Measurements from ENCODE around the gene CARD9. TPM values are rescaled to one million over a fixed set of nuclear protein-coding genes. Genes with fewer than 3 reads are reported as not detected.

Gene CARD9
- total RNA-seq, 1 experiment from 2014 or later = 1.2 TPM

DNA sequence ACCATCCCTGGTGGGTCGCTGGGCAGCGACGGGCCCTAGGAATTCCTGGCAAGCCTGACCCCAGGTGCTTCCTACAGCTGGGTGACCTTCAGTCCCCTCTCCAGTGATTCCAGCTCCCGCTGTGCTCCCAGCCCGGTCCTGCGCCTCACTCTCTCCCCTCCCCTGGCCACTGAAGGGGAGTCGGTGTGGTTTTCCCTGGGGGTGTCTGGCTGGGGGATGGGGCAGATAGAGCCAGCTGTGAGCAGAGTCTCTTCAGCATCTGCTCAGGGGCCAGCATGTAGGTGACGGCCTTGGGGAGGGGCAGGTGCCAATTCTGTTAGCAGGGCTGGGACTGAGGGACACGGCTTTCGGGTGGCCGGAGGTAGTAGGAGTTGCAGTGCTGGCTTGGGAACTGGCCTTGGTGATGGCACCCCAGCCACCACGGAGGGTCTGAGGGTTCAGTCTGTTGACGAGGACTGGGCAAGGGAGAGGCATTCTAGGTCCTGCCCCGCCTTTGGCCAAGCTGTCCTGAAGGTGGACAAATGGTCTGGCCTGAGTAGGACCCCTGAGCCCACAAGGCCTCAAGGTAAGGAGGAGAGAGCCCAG lies 43.0 kb downstream of the CARD9 start:
- H3K27ac Mint-ChIP-seq (ENCODE audit: unreplicated experiment) = no peak overlapping the region
- H3K4me1 Mint-ChIP-seq (ENCODE audit: low read depth, unreplicated experiment) = no peaks in the 10 kb centered on the region
- BruUV-seq (replicated peaks) = no TSS peak
- DNase-seq = no peak
- no peaks in the 10 kb centered on the region for H3K9me3 Mint-ChIP-seq (ENCODE audit: low read depth, unreplicated experiment)
- no peak overlapping the region for H3K4me3 Mint-ChIP-seq (ENCODE audit: low read depth, unreplicated experiment)
- CTCF ChIA-PET = no interaction called here
- TF ChIP-seq, protein P1, sequence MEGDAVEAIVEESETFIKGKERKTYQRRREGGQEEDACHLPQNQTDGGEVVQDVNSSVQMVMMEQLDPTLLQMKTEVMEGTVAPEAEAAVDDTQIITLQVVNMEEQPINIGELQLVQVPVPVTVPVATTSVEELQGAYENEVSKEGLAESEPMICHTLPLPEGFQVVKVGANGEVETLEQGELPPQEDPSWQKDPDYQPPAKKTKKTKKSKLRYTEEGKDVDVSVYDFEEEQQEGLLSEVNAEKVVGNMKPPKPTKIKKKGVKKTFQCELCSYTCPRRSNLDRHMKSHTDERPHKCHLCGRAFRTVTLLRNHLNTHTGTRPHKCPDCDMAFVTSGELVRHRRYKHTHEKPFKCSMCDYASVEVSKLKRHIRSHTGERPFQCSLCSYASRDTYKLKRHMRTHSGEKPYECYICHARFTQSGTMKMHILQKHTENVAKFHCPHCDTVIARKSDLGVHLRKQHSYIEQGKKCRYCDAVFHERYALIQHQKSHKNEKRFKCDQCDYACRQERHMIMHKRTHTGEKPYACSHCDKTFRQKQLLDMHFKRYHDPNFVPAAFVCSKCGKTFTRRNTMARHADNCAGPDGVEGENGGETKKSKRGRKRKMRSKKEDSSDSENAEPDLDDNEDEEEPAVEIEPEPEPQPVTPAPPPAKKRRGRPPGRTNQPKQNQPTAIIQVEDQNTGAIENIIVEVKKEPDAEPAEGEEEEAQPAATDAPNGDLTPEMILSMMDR (IDR thresholded peaks at IDR 0.05; ENCODE audit: unreplicated experiment) = no peak
- intact Hi-C loops (cut with micrococcal nuclease; ENCODE audit: unreplicated experiment) = no loop called here
- no peaks in the 10 kb centered on the region for H3K27me3 Mint-ChIP-seq (ENCODE audit: unreplicated experiment)
- H3K36me3 Mint-ChIP-seq (ENCODE audit: insufficient read depth, unreplicated experiment) = no peaks in the 10 kb centered on the region

GRCh38 chr9:136329636-136330405 lies 43.6 kb downstream of the CARD9 start:
- no peak overlapping the region for H3K4me3 Mint-ChIP-seq (ENCODE audit: low read depth, unreplicated experiment)
- H3K27ac Mint-ChIP-seq (ENCODE audit: unreplicated experiment) = no peak overlapping the region
- H3K9me3 Mint-ChIP-seq (ENCODE audit: low read depth, unreplicated experiment) = no peaks in the 10 kb centered on the region
- intact Hi-C loops (cut with micrococcal nuclease; ENCODE audit: unreplicated experiment) = no loop called here
- TF ChIP-seq, protein P1 (IDR thresholded peaks at IDR 0.05; ENCODE audit: unreplicated experiment) = no peak
- H3K4me1 Mint-ChIP-seq (ENCODE audit: low read depth, unreplicated experiment) = no peaks in the 10 kb centered on the region
- H3K36me3 Mint-ChIP-seq (ENCODE audit: insufficient read depth, unreplicated experiment) = no peaks in the 10 kb centered on the region
- no peaks in the 10 kb centered on the region for H3K27me3 Mint-ChIP-seq (ENCODE audit: unreplicated experiment)
- BruUV-seq (replicated peaks) = no TSS peak
- DNase-seq = no peak
- CTCF ChIA-PET = interaction anchor here (0.7 kb wide), 1 partner anchor 71 kb away, joined by 4 read pairs; no protein-coding TSS in a partner anchor

DNA sequence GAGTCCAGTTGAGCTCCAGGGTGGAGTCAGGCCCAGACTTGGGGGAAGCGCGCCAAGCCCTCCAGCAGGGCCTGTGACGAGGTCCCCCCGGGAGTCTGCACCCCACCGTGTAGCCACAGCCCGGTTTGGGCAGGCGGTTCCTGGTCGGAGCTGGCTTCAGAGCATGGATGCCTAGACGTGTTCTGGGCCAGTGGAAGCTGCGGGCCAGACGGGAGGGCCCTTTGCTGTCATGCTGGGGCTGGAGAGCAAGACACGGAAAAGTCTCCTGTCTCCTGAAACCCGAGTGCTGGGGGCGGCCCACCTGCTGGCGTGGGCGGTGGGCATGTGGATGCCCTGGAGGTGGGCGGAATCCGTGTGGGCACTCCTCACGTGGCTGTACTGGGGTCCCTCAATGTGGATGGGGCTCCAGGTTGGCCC lies 44.2 kb downstream of the CARD9 start:
- Mint-ChIP-seq H3K9me3 (ENCODE audit: low read depth, unreplicated experiment) (no peaks in the 10 kb centered on the region), H3K36me3 (ENCODE audit: insufficient read depth, unreplicated experiment) (no peaks in the 10 kb centered on the region), H3K27ac (ENCODE audit: unreplicated experiment) (no peak overlapping the region), H3K4me1 (ENCODE audit: low read depth, unreplicated experiment) (no peaks in the 10 kb centered on the region), H3K4me3 (ENCODE audit: low read depth, unreplicated experiment) (no peak overlapping the region), H3K27me3 (ENCODE audit: unreplicated experiment) (no peaks in the 10 kb centered on the region)
- TF ChIP-seq, protein P1 (IDR thresholded peaks at IDR 0.05; ENCODE audit: unreplicated experiment) = no peak
- intact Hi-C loops (cut with micrococcal nuclease; ENCODE audit: unreplicated experiment) = no loop called here
- DNase-seq = no peak
- CTCF ChIA-PET = interaction anchor here (0.7 kb wide), 1 partner anchor 70 kb away, joined by 4 read pairs; no protein-coding TSS in a partner anchor
- BruUV-seq (replicated peaks) = no TSS peak

GRCh38 chr9:136328622-136329041 lies 44.8 kb downstream of the CARD9 start:
- no peaks in the 10 kb centered on the region for H3K27me3 Mint-ChIP-seq (ENCODE audit: unreplicated experiment)
- no peaks in the 10 kb centered on the region for H3K36me3 Mint-ChIP-seq (ENCODE audit: insufficient read depth, unreplicated experiment)
- TF ChIP-seq, protein P1 (IDR thresholded peaks at IDR 0.05; ENCODE audit: unreplicated experiment) = no peak
- no peaks in the 10 kb centered on the region for H3K9me3 Mint-ChIP-seq (ENCODE audit: low read depth, unreplicated experiment)
- no peak overlapping the region for H3K4me3 Mint-ChIP-seq (ENCODE audit: low read depth, unreplicated experiment)
- no peak overlapping the region for H3K27ac Mint-ChIP-seq (ENCODE audit: unreplicated experiment)
- intact Hi-C loops (cut with micrococcal nuclease; ENCODE audit: unreplicated experiment) = no loop called here
- no peaks in the 10 kb centered on the region for H3K4me1 Mint-ChIP-seq (ENCODE audit: low read depth, unreplicated experiment)
- no peak for DNase-seq
- BruUV-seq (replicated peaks) = no TSS peak
- CTCF ChIA-PET = no interaction called here
